NT2/D1 (cell line): ENCODE results near the gene NVL.

Experiments used
- DNase-seq: peaks from one replicate; pipeline ENCODE4 v3.0.0-alpha.2; 2011; ENCODE audit warnings: low read depth, low spot score
- H3K27me3 ChIP-seq: 2 replicates; pipeline ENCODE4 v1.6.0; 2011; ENCODE audit warnings: mild to moderate bottlenecking; ENCODE audit not compliant: insufficient read length, insufficient read depth
- H3K36me3 ChIP-seq: 2 replicates; pipeline ENCODE4 v1.6.1; 2011; ENCODE audit warnings: mild to moderate bottlenecking, low read length, mixed read lengths; ENCODE audit not compliant: insufficient read depth, insufficient read length
- H3K4me1 ChIP-seq: 2 replicates; pipeline ENCODE4 v1.5.1; 2011; ENCODE audit not compliant: insufficient read depth, insufficient read length
- H3K4me3 ChIP-seq: 2 replicates; pipeline ENCODE4 v1.5.1; 2011; ENCODE audit warnings: low read depth; ENCODE audit not compliant: insufficient read length
- H3K9ac ChIP-seq: 2 replicates; pipeline ENCODE4 v1.6.0; 2011; ENCODE audit warnings: low read depth; ENCODE audit not compliant: insufficient read length
- H3K9me3 ChIP-seq: 2 replicates; pipeline ENCODE4 v1.5.1; 2011; ENCODE audit warnings: mild to moderate bottlenecking, low read length; ENCODE audit not compliant: insufficient read depth
- SUZ12 ChIP-seq: IDR thresholded peaks from 2 replicates; pipeline ENCODE4 v1.6.1; 2011; ENCODE audit not compliant: insufficient read length, insufficient read depth; ENCODE audit errors: extremely low read depth
- YY1 ChIP-seq: IDR thresholded peaks from 2 replicates; pipeline ENCODE4 v1.6.1; 2011; ENCODE audit not compliant: insufficient read length, insufficient read depth
- ZNF274 ChIP-seq: IDR thresholded peaks from 2 replicates; pipeline ENCODE4 v1.6.1; 2011; ENCODE audit warnings: mild to moderate bottlenecking, low read depth, low read length

NVL gene

GRCh38 chr1:224201383-224201782, 128.6 kb downstream of the NVL start:
- Histone ChIP-seq H3K27me3 (no peaks in the 10 kb centered on the region), H3K9me3 (no peaks in the 10 kb centered on the region), H3K36me3 (no peaks in the 10 kb centered on the region), H3K4me3 (no peak overlapping the region), H3K4me1 (peaks cover 13% of the 10 kb centered on the region), H3K9ac (no peak overlapping the region)
- DNase-seq, result no peak
- TF ChIP-seq ZNF274, result no peak
- TF ChIP-seq SUZ12, result no peak
- no peak for TF ChIP-seq YY1

DNA sequence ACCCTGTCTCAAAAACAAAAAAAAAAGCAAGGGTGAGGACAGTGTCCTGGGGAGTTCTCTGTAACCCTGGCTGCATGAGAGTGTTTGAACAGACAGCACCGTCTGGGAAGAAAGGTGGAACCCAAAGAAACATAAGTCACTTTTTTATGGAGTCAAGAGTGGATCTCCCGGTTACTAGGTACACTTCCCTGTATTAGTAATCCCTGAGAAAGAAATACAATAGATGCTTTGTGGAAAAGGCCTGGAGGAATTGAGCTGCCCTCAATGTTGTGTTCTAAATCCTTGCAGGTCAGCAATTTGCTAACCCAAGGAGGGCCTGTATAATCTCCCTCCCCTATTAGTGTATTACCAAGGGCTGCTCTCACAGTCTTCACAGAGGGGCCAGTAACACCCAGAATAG, 130.3 kb downstream of the NVL start:
- Histone ChIP-seq H3K9ac (no peak overlapping the region), H3K4me3 (no peak overlapping the region), H3K4me1 (peaks cover 12% of the 10 kb centered on the region), H3K9me3 (no peaks in the 10 kb centered on the region), H3K36me3 (peaks cover 5% of the 10 kb centered on the region), H3K27me3 (no peaks in the 10 kb centered on the region)
- no peak for DNase-seq
- TF ChIP-seq YY1 (no peak), SUZ12 (no peak), ZNF274 (no peak)

- Histone ChIP-seq H3K36me3 (peaks cover 13% of the 10 kb centered on the region), H3K4me3 (no peak overlapping the region), H3K4me1 (peaks cover 9% of the 10 kb centered on the region), H3K9ac (no peak overlapping the region), H3K9me3 (no peaks in the 10 kb centered on the region), H3K27me3 (no peaks in the 10 kb centered on the region)
- no peak for TF ChIP-seq ZNF274
- TF ChIP-seq SUZ12, result no peak
- no peak for TF ChIP-seq YY1
- no peak for DNase-seq
Observed at GRCh38 chr1:224198572-224198971, 131.4 kb downstream of the NVL start.

GRCh38 chr1:224196813-224197600, 133.0 kb downstream of the NVL start:
- Histone ChIP-seq H3K9ac (no peak overlapping the region), H3K27me3 (no peaks in the 10 kb centered on the region), H3K4me1 (peaks cover 3% of the 10 kb centered on the region), H3K4me3 (no peak overlapping the region), H3K9me3 (no peaks in the 10 kb centered on the region), H3K36me3 (peaks cover 27% of the 10 kb centered on the region)
- TF ChIP-seq SUZ12 (no peak), ZNF274 (no peak), YY1 (no peak)
- no peak for DNase-seq

DNA sequence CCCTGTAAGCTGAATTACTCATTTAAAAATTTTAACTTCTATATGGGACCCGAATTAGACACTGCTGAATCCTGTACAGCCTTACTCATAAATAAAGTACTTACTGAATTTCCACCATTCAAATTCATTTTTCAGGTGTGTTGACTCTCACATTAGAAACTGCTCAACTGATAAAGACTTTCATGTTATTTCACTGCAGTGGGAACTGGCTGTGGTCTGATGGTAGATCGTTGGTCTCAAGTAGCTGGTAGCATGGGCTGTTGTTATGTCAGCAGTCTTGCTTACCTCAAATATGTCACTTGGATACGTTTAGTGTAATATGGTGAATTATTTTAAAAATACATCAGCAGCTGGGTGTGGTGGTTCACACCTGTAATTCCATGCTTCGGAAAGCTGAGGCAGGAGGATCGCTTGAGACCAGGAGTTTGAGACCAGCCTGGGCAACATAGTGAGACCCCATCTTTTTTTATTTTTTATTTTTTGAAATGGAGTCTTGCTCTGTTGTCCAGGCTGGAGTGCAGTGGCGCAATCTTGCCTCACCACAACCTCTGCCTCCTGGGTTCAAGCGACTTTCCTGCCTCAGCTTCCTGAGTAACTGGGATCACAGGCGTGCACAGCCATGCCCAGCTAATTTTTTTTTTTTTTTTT, 136.5 kb downstream of the NVL start:
- H3K4me3 ChIP-seq, result no peak overlapping the region
- no peak for TF ChIP-seq ZNF274
- TF ChIP-seq YY1, result no peak
- TF ChIP-seq SUZ12, result no peak
- peaks cover 2% of the 10 kb centered on the region; the same call in 1 of the 2 replicates for H3K9me3 ChIP-seq
- no peak for DNase-seq
- no peak overlapping the region for H3K9ac ChIP-seq
- H3K27me3 ChIP-seq, result no peaks in the 10 kb centered on the region
- peaks cover 48% of the 10 kb centered on the region for H3K36me3 ChIP-seq
- peaks cover 3% of the 10 kb centered on the region for H3K4me1 ChIP-seq

GRCh38 chr1:224192082-224192788, 137.7 kb downstream of the NVL start:
- no peaks in the 10 kb centered on the region for H3K27me3 ChIP-seq
- H3K9ac ChIP-seq, result no peak overlapping the region
- no peak for TF ChIP-seq SUZ12
- no peak for TF ChIP-seq ZNF274
- TF ChIP-seq YY1, result no peak
- peaks cover 14% of the 10 kb centered on the region; the same call in 1 of the 2 replicates for H3K9me3 ChIP-seq
- H3K4me1 ChIP-seq, result no peaks in the 10 kb centered on the region
- no peak for DNase-seq
- no peak overlapping the region for H3K4me3 ChIP-seq
- H3K36me3 ChIP-seq, result peaks cover 58% of the 10 kb centered on the region

DNA sequence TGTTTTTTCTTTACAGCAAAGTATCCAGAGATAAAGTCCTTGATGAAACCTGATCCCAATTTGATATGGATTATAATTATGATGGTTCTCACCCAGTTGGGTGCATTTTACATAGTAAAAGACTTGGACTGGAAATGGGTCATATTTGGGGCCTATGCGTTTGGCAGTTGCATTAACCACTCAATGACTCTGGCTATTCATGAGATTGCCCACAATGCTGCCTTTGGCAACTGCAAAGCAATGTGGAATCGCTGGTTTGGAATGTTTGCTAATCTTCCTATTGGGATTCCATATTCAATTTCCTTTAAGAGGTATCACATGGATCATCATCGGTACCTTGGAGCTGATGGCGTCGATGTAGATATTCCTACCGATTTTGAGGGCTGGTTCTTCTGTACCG, 140.4 kb downstream of the NVL start:
- Histone ChIP-seq H3K9ac (no peak overlapping the region), H3K36me3 (peaks cover 76% of the 10 kb centered on the region), H3K4me1 (peaks cover 5% of the 10 kb centered on the region), H3K4me3 (no peak overlapping the region), H3K9me3 (peaks cover 14% of the 10 kb centered on the region; the same call in 1 of the 2 replicates), H3K27me3 (no peaks in the 10 kb centered on the region)
- TF ChIP-seq SUZ12, result no peak
- DNase-seq, result no peak
